Sigmoid colon (tissue), 7 donors: ENCODE measurements around the gene HDAC2. TPM values are rescaled to one million over a fixed set of nuclear protein-coding genes. Genes with fewer than 3 reads are reported as not detected.
"Not testable (repeated sequence)": the region's sequence is repeated elsewhere in the genome, so short reads cannot be mapped to it uniquely, and the experiment has no call there.

Experiments
- DNase-seq: peaks from one replicate; pipeline ENCODE4 v3.0.0-alpha.2; 2019
- H3K27ac ChIP-seq, 4 donors: fragments of 200-600 bp; sonication (generic); one replicate each; pipeline ENCODE4 v1.5.1; 2016 to 2019; ENCODE audit warnings: mild to moderate bottlenecking in 1 of 4
- H3K27me3 ChIP-seq, 3 donors: fragments of 200-600 bp; sonication (generic); one replicate each; pipeline ENCODE4 v1.5.1; 2019; ENCODE audit warnings: mild to moderate bottlenecking in 1 of 3
- H3K36me3 ChIP-seq, 4 donors: fragments of 200-600 bp; sonication (generic); one replicate each; pipeline ENCODE4 v1.5.1; 2016 to 2019
- H3K4me1 ChIP-seq, 4 donors: fragments of 200-600 bp; sonication (generic); one replicate each; pipeline ENCODE4 v1.5.1; 2017 to 2019
- H3K4me3 ChIP-seq, 4 donors: fragments of 200-600 bp; sonication (generic); one replicate each; pipeline ENCODE4 v1.5.1; 2017 to 2019; ENCODE audit warnings: mild to moderate bottlenecking in 2 of 4, moderate library complexity in 1 of 4
- H3K9me3 ChIP-seq, 4 donors: fragments of 200-600 bp in 3 of 4; sonication (generic) in 3 of 4; one replicate each; pipeline versions ENCODE4 v1.5.1 to v1.6.1; 2013 to 2019
- EP300 ChIP-seq, 4 donors: sonication (generic); formaldehyde crosslinking; IDR thresholded peaks; one replicate each; pipeline ENCODE4 v1.6.1; 2017; ENCODE audit warnings: antibody characterized with exemption in 4 of 4
- POLR2A ChIP-seq, 2 donors: fragments of 450-650 bp; IDR thresholded peaks; one replicate each; pipeline ENCODE4 v1.6.1; 2016; ENCODE audit warnings: antibody characterized with exemption in 2 of 2, mild to moderate bottlenecking in 2 of 2, moderate library complexity in 2 of 2
- POLR2AphosphoS5 ChIP-seq, 4 donors: sonication (generic); formaldehyde crosslinking; IDR thresholded peaks; one replicate each; pipeline ENCODE4 v1.6.1; 2017; ENCODE audit warnings: antibody characterized with exemption in 4 of 4
- WGBS, 2 donors: extraction: QIAGEN DNeasy Blood & Tissue Kit; methylation state at CpG; one replicate each; pipeline ENCODE4 v1.1.7; 2013; 5-methylcytosine and 5-hydroxymethylcytosine counted together
- intact Hi-C: fragments of 100-400 bp; cut with DNase I; formaldehyde crosslinking; loops from one replicate; pipeline ENCODE4 v1.15.1; 2023
- polyA plus RNA-seq, 3 donors: library from polyadenylated mRNA; stranded (reverse); fragments of 200-250 nt; gene quantifications; one replicate each; pipeline ENCODE4 v1.2.3, GENCODE V29; 2013
- total RNA-seq, 4 donors: library from RNA; depleted of rRNA; stranded (reverse); fragments of >200 nt; gene quantifications; one replicate each; pipeline ENCODE4 v1.1.0, GENCODE V29; 2016
- TF ChIP-seq, protein P1 (sequence below), 4 experiments: fragments of 450-650 bp in 3 of 4; fragments of 200-600 bp in 1 of 4; IDR thresholded peaks; one replicate each; pipeline ENCODE4 v1.5.1; 2016 to 2019; ENCODE audit warnings: antibody characterized with exemption in 4 of 4, mild to moderate bottlenecking in 3 of 4, moderate library complexity in 2 of 4
- donor health status: healthy with polysubstance abuse.
- donor health status: Bipolar disorder and iron deficiency.
- donor health status: healthy.

The HDAC2 gene
- total and polyA plus RNA-seq, 7 donors: 44.4 to 71.7 (median 63.7) TPM

DNA sequence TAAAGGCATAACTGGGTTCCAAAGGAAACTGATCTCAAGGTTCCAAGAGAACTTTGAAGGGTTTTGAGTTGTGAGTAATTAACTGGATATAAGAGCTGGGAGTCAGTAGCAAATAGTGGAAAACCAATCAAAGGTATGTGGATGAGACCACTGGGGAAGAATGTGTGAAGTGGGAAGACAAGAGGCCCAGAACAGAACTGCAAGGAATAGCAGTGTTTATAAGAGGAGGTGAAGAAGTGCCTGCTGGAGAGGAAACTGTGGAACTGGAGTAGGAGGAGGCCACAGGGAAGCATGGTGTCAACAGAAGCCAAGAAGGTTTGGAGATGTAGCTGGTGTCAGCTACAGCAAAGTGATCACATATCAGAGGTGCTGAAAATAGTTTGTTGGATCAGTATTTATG lies 18.7 kb upstream of the HDAC2 start:
- Histone ChIP-seq H3K27ac (no peak overlapping the region), H3K27me3 (no peaks in the 10 kb centered on the region), H3K9me3 (no peaks in the 10 kb centered on the region), H3K4me3 (no peak overlapping the region), H3K36me3 (no peaks in the 10 kb centered on the region), H3K4me1 (peaks cover 0 to 5% (median 3%) of the 10 kb centered on the region in 4 donors)
- DNase-seq: no peak
- intact Hi-C loops: no loop called here
- TF ChIP-seq EP300 (IDR thresholded peaks at IDR 0.05) (no peak), POLR2AphosphoS5 (IDR thresholded peaks at IDR 0.05) (no peak), POLR2A (IDR thresholded peaks at IDR 0.05) (no peak)
- TF ChIP-seq, protein P1, sequence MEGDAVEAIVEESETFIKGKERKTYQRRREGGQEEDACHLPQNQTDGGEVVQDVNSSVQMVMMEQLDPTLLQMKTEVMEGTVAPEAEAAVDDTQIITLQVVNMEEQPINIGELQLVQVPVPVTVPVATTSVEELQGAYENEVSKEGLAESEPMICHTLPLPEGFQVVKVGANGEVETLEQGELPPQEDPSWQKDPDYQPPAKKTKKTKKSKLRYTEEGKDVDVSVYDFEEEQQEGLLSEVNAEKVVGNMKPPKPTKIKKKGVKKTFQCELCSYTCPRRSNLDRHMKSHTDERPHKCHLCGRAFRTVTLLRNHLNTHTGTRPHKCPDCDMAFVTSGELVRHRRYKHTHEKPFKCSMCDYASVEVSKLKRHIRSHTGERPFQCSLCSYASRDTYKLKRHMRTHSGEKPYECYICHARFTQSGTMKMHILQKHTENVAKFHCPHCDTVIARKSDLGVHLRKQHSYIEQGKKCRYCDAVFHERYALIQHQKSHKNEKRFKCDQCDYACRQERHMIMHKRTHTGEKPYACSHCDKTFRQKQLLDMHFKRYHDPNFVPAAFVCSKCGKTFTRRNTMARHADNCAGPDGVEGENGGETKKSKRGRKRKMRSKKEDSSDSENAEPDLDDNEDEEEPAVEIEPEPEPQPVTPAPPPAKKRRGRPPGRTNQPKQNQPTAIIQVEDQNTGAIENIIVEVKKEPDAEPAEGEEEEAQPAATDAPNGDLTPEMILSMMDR (IDR thresholded peaks at IDR 0.05): no peak

DNA sequence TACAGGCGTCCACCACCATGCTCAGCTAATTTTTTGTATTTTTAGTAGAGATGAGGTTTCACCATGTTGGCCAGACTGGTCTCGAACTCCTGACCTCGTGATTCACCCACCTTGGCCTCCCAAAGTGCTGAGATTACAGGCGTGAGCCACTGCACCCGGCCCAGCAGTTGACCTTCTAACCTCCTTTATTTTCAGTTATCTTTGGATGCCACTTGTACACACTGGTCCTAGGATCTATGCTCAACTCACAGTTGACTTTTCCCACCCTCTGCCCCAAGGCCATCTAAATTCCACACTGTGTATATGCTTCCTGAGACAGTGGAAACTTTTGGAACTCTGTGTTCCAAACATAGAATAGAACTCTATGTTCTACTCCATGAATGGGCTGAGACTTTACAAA lies 11.7 kb upstream of the HDAC2 start:
- H3K36me3 ChIP-seq, H3K27ac ChIP-seq, intact Hi-C loops, DNase-seq, H3K4me3 ChIP-seq, H3K4me1 ChIP-seq, H3K27me3 ChIP-seq, H3K9me3 ChIP-seq: not testable (repeated sequence)
- WGBS, 2 donors: 88 to 89% methylated on average over 5 of the region's 5 CpGs

GRCh38 chr6:113982055-113982550 lies 11.2 kb upstream of the HDAC2 start:
- DNase-seq: no peak
- Histone ChIP-seq H3K4me1 (no peaks in the 10 kb centered on the region), H3K4me3 (no peak overlapping the region), H3K36me3 (no peaks in the 10 kb centered on the region), H3K27me3 (no peaks in the 10 kb centered on the region), H3K9me3 (no peaks in the 10 kb centered on the region), H3K27ac (no peak overlapping the region)
- intact Hi-C loops: no loop called here
- WGBS, 2 donors: 89 to 94% methylated on average over 2 of the region's 2 CpGs
- no peak for TF ChIP-seq POLR2A (IDR thresholded peaks at IDR 0.05)
- TF ChIP-seq POLR2AphosphoS5 (IDR thresholded peaks at IDR 0.05): no peak

DNA sequence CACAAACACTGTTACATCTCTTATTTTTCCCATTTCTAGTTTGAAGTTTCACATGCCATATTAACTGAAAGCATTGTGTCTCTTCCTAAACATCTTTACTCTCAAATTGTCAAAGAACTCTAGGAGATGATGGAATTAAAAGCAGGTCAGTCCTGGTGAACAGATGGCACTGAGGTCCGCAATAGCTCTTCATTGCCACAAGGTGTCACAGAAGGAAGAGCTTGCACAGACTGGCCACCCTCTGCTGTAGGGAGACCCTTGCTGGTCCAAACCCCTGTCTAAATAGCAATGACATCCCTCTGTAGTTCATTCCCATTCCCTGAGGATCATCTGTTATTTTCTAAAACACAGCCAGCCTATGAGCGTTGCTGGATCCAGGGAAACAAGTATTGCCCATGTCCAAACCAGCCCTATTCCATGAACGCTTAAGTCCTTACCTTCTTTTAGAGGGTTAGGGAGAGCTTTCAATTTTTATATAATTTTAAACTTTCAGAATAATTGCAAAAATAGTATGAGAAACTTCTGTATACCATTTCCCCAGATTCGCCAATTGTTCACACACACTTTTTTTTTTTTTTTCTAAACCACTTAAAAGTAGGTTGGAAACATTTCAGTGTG lies 10.1 kb upstream of the HDAC2 start:
- H3K9me3 ChIP-seq: no peaks in the 10 kb centered on the region
- H3K36me3 ChIP-seq: no peaks in the 10 kb centered on the region
- intact Hi-C loops: no loop called here
- no peaks in the 10 kb centered on the region for H3K27me3 ChIP-seq
- no peak overlapping the region for H3K27ac ChIP-seq
- 91 to 93% methylated on average over 4 of the region's 4 CpGs for WGBS, 2 donors
- no peaks in the 10 kb centered on the region for H3K4me1 ChIP-seq
- TF ChIP-seq POLR2AphosphoS5 (IDR thresholded peaks at IDR 0.05): no peak
- TF ChIP-seq, protein P1 (IDR thresholded peaks at IDR 0.05): peak in 2 of 4 experiments; percentile 9 to 27
- DNase-seq: no peak
- H3K4me3 ChIP-seq: no peak overlapping the region

DNA sequence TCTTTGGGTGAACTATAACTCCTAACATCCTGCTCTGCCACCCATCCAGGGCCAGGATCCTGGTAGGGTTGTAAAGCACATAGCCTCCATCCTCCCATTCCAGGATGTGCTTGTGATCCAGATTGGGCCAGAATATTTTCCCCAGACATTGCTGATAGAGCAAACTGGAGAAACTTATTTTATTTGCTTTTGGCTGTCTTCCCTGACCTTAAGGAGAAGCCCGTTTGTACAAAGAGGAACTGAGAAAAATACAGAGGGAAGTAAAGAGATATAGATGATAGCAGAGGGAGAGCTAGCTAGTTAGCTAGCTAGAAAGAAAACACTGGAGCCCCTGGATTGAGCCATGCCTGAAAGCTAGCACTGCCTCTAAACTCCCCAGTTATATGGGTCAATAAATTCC lies 9.0 kb upstream of the HDAC2 start:
- TF ChIP-seq, protein P1 (IDR thresholded peaks at IDR 0.05): no peak
- no peak for TF ChIP-seq EP300 (IDR thresholded peaks at IDR 0.05)
- TF ChIP-seq POLR2A (IDR thresholded peaks at IDR 0.05): no peak
- TF ChIP-seq POLR2AphosphoS5 (IDR thresholded peaks at IDR 0.05): no peak
- DNase-seq: no peak
- H3K9me3 ChIP-seq: no peaks in the 10 kb centered on the region
- no peaks in the 10 kb centered on the region for H3K4me1 ChIP-seq
- no peak overlapping the region for H3K4me3 ChIP-seq
- no peak overlapping the region for H3K27ac ChIP-seq
- H3K36me3 ChIP-seq: no peaks in the 10 kb centered on the region
- WGBS, 2 donors: 18 to 21% methylated on average over 1 of the region's 1 CpG
- no peaks in the 10 kb centered on the region for H3K27me3 ChIP-seq
- intact Hi-C loops: no loop called here

GRCh38 chr6:113978084-113978675 lies 7.2 kb upstream of the HDAC2 start:
- DNase-seq: no peak
- Histone ChIP-seq H3K27ac (no peak overlapping the region), H3K9me3 (no peaks in the 10 kb centered on the region), H3K4me3 (no peak overlapping the region), H3K4me1 (no peaks in the 10 kb centered on the region), H3K27me3 (no peaks in the 10 kb centered on the region), H3K36me3 (no peaks in the 10 kb centered on the region)
- intact Hi-C loops: no loop called here
- TF ChIP-seq, protein P1 (IDR thresholded peaks at IDR 0.05): no peak
- TF ChIP-seq EP300 (IDR thresholded peaks at IDR 0.05): no peak
- TF ChIP-seq POLR2A (IDR thresholded peaks at IDR 0.05): no peak
- no peak for TF ChIP-seq POLR2AphosphoS5 (IDR thresholded peaks at IDR 0.05)
- 91% methylated on average over 3 of the region's 3 CpGs for WGBS, 2 donors
